Vagina (tissue), 2 donors: ENCODE measurements around the gene GINS3. TPM values are rescaled to one million over a fixed set of nuclear protein-coding genes. Genes with fewer than 3 reads are reported as not detected.

Source experiments
- DNase-seq, 2 donors: peaks; one replicate each; pipeline ENCODE4 v3.0.0-alpha.2; 2017; ENCODE audit errors: extremely low spot score in 2 of 2
- H3K27ac ChIP-seq: fragments of 200-600 bp; sonication (generic); one replicate; pipeline ENCODE4 v1.5.1; 2019
- H3K27me3 ChIP-seq: fragments of 200-600 bp; sonication (generic); one replicate; pipeline ENCODE4 v1.5.1; 2019
- H3K36me3 ChIP-seq, 2 donors: fragments of 200-600 bp; sonication (generic); one replicate each; pipeline ENCODE4 v1.5.1; 2017 to 2019
- H3K4me1 ChIP-seq: fragments of 200-600 bp; sonication (generic); one replicate; pipeline ENCODE4 v1.5.1; 2019
- H3K4me3 ChIP-seq, 2 donors: fragments of 200-600 bp; sonication (generic); 1 replicate in 1 of 2; 2 replicates in 1 of 2; pipeline ENCODE4 v1.5.1; 2016 to 2019
- H3K9me3 ChIP-seq: fragments of 200-600 bp; sonication (generic); one replicate; pipeline ENCODE4 v1.5.1; 2019
- CTCF ChIP-seq, 3 experiments: fragments of 450-650 bp in 2 of 3; fragments of 200-600 bp in 1 of 3; sonication (generic) in 1 of 3; IDR thresholded peaks; one replicate each; pipeline ENCODE4 v1.5.1; 2017 to 2019; ENCODE audit warnings: antibody characterized with exemption in 3 of 3, mild to moderate bottlenecking in 2 of 3, moderate library complexity in 2 of 3
- POLR2A ChIP-seq, 2 donors: fragments of 450-650 bp; IDR thresholded peaks; one replicate each; pipeline ENCODE4 v1.6.1; 2017; ENCODE audit warnings: antibody characterized with exemption in 2 of 2, mild to moderate bottlenecking in 2 of 2, moderate library complexity in 2 of 2
- POLR2AphosphoS5 ChIP-seq, 2 donors: sonication (generic); formaldehyde crosslinking; IDR thresholded peaks; one replicate each; pipeline ENCODE4 v1.9.0; 2017; ENCODE audit warnings: antibody characterized with exemption in 2 of 2, mild to moderate bottlenecking in 2 of 2, low read depth in 1 of 2; ENCODE audit not compliant: insufficient read depth in 1 of 2
- intact Hi-C: fragments of 100-400 bp; cut with DNase I; formaldehyde crosslinking; loops from one replicate; pipeline ENCODE4 v1.15.1; 2023
- total RNA-seq: library from RNA; depleted of rRNA; stranded (reverse); fragments of >200 nt; gene quantifications from one replicate; pipeline ENCODE4 v1.2.3, GENCODE V29; 2016

The GINS3 gene
- total RNA-seq, 1 donor from 2014 or later: 7.4 TPM

- TF ChIP-seq CTCF (IDR thresholded peaks at IDR 0.05): no peak
- TF ChIP-seq POLR2AphosphoS5 (IDR thresholded peaks at IDR 0.05; ENCODE audit: insufficient read depth in 1 of 2, low read depth in 1 of 2): no peak
- TF ChIP-seq POLR2A (IDR thresholded peaks at IDR 0.05): no peak
Measured at GRCh38 chr16:58348986-58349385, 43.3 kb upstream of the GINS3 start.

GRCh38 chr16:58352690-58353089 lies 39.6 kb upstream of the GINS3 start:
- Histone ChIP-seq H3K36me3 (no peaks in the 10 kb centered on the region), H3K4me3 (no peak overlapping the region), H3K27ac (no peak overlapping the region), H3K9me3 (no peaks in the 10 kb centered on the region), H3K27me3 (no peaks in the 10 kb centered on the region), H3K4me1 (no peaks in the 10 kb centered on the region)
- TF ChIP-seq CTCF (IDR thresholded peaks at IDR 0.05) (no peak), POLR2A (IDR thresholded peaks at IDR 0.05) (no peak), POLR2AphosphoS5 (IDR thresholded peaks at IDR 0.05; ENCODE audit: insufficient read depth in 1 of 2, low read depth in 1 of 2) (no peak)
- no peak for DNase-seq
- intact Hi-C loops: no loop called here

More at GRCh38 chr16:58348986-58349385, 43.3 kb upstream of the GINS3 start:
- Histone ChIP-seq H3K4me1 (peaks cover 11% of the 10 kb centered on the region), H3K4me3 (no peak overlapping the region), H3K9me3 (no peaks in the 10 kb centered on the region), H3K36me3 (no peaks in the 10 kb centered on the region), H3K27ac (no peak overlapping the region), H3K27me3 (no peaks in the 10 kb centered on the region)
- DNase-seq: no peak
- intact Hi-C loops: no loop called here

GRCh38 chr16:58360041-58360634 lies 32.1 kb upstream of the GINS3 start:
- TF ChIP-seq POLR2A (IDR thresholded peaks at IDR 0.05) (no peak), CTCF (IDR thresholded peaks at IDR 0.05) (no peak), POLR2AphosphoS5 (IDR thresholded peaks at IDR 0.05; ENCODE audit: insufficient read depth in 1 of 2, low read depth in 1 of 2) (no peak)
- intact Hi-C loops: no loop called here
- DNase-seq: no peak
- Histone ChIP-seq H3K9me3 (peaks cover 10% of the 10 kb centered on the region), H3K27me3 (no peaks in the 10 kb centered on the region), H3K4me1 (no peaks in the 10 kb centered on the region), H3K4me3 (no peak overlapping the region), H3K27ac (no peak overlapping the region), H3K36me3 (no peaks in the 10 kb centered on the region)

- no peaks in the 10 kb centered on the region for H3K36me3 ChIP-seq
- H3K27ac ChIP-seq: no peak overlapping the region
- H3K9me3 ChIP-seq: peaks cover 10% of the 10 kb centered on the region
- intact Hi-C loops: no loop called here
- no peak overlapping the region for H3K4me3 ChIP-seq
- DNase-seq: no peak
- TF ChIP-seq CTCF (IDR thresholded peaks at IDR 0.05) (no peak), POLR2A (IDR thresholded peaks at IDR 0.05) (no peak), POLR2AphosphoS5 (IDR thresholded peaks at IDR 0.05; ENCODE audit: insufficient read depth in 1 of 2, low read depth in 1 of 2) (no peak)
- H3K27me3 ChIP-seq: no peaks in the 10 kb centered on the region
- no peaks in the 10 kb centered on the region for H3K4me1 ChIP-seq
Measured at GRCh38 chr16:58361726-58362125, 30.5 kb upstream of the GINS3 start.

GRCh38 chr16:58363746-58364393 lies 28.4 kb upstream of the GINS3 start:
- H3K4me3 ChIP-seq: no peak overlapping the region
- intact Hi-C loops: no loop called here
- H3K27me3 ChIP-seq: no peaks in the 10 kb centered on the region
- no peaks in the 10 kb centered on the region for H3K36me3 ChIP-seq
- peaks cover 10% of the 10 kb centered on the region for H3K9me3 ChIP-seq
- no peak for DNase-seq
- no peaks in the 10 kb centered on the region for H3K4me1 ChIP-seq
- H3K27ac ChIP-seq: no peak overlapping the region
- TF ChIP-seq POLR2A (IDR thresholded peaks at IDR 0.05) (no peak), POLR2AphosphoS5 (IDR thresholded peaks at IDR 0.05; ENCODE audit: insufficient read depth in 1 of 2, low read depth in 1 of 2) (no peak), CTCF (IDR thresholded peaks at IDR 0.05) (no peak)
